Gastroesophageal sphincter (tissue), 3 donors: Measurements from ENCODE around the gene TFAP2D.

Source experiments
- CTCF ChIP-seq, 4 experiments: fragments of 200-600 bp in 2 of 4; fragments of 450-650 bp in 2 of 4; sonication (generic) in 1 of 4; IDR thresholded peaks; one replicate each; pipeline ENCODE4 v1.5.1; 2017 to 2019; ENCODE audit warnings: antibody characterized with exemption in 4 of 4, mild to moderate bottlenecking in 2 of 4, moderate library complexity in 2 of 4
- EP300 ChIP-seq: sonication (generic); formaldehyde crosslinking; IDR thresholded peaks from one replicate; pipeline ENCODE4 v1.6.1; 2017; ENCODE audit warnings: antibody characterized with exemption, mild to moderate bottlenecking
- POLR2A ChIP-seq, 2 donors: fragments of 450-650 bp; IDR thresholded peaks; one replicate each; pipeline ENCODE4 v1.6.1; 2017; ENCODE audit warnings: antibody characterized with exemption in 2 of 2, mild to moderate bottlenecking in 2 of 2, moderate library complexity in 1 of 2
- POLR2AphosphoS5 ChIP-seq: sonication (generic); formaldehyde crosslinking; IDR thresholded peaks from one replicate; pipeline ENCODE4 v1.6.1; 2017; ENCODE audit warnings: antibody characterized with exemption

GRCh38 chr6:50817646-50817950 is 104.3 kb downstream of the TFAP2D start:
- TF ChIP-seq CTCF (IDR thresholded peaks at IDR 0.05) (no peak), POLR2AphosphoS5 (no peak), POLR2A (IDR thresholded peaks at IDR 0.05) (no peak), EP300 (no peak)
